Breast epithelium (tissue), 4 donors: ENCODE results near the gene ERICH2. TPM values are rescaled to one million over a fixed set of nuclear protein-coding genes. Genes with fewer than 3 reads are reported as not detected.
A peak's percentile ranks its signal among the peaks of the same experiment; 100 is the strongest.

Experiments used
- DNase-seq, 2 donors: peaks; one replicate each; pipeline ENCODE4 v3.0.0-alpha.2; 2019; ENCODE audit warnings: low spot score in 2 of 2
- H3K27ac ChIP-seq, 2 donors: fragments of 200-600 bp; sonication (generic) in 1 of 2; one replicate each; pipeline ENCODE4 v1.5.1; 2016 to 2019; ENCODE audit warnings: mild to moderate bottlenecking in 1 of 2
- H3K27me3 ChIP-seq, 2 donors: fragments of 200-600 bp; sonication (generic) in 1 of 2; one replicate each; pipeline versions ENCODE4 v1.5.1 to v1.6.0; 2017 to 2019; ENCODE audit warnings: control low read depth in 1 of 2, mild to moderate bottlenecking in 1 of 2
- H3K36me3 ChIP-seq: fragments of 200-600 bp; one replicate; pipeline ENCODE4 v1.5.1; 2019
- H3K4me1 ChIP-seq, 2 donors: fragments of 200-600 bp; sonication (generic); one replicate each; pipeline ENCODE4 v1.5.1; 2016 to 2019; ENCODE audit warnings: control low read depth in 1 of 2
- H3K4me3 ChIP-seq, 3 donors: fragments of 200-600 bp; sonication (generic); 1 replicate in 2 of 3; 2 replicates in 1 of 3; pipeline ENCODE4 v1.5.1; 2016 to 2019; ENCODE audit warnings: mild to moderate bottlenecking in 3 of 3, moderate library complexity in 2 of 3
- H3K9me3 ChIP-seq, 2 donors: fragments of 200-600 bp; sonication (generic) in 1 of 2; one replicate each; pipeline ENCODE4 v1.5.1; 2016 to 2019; ENCODE audit warnings: control low read depth in 1 of 2
- CTCF ChIP-seq, 3 donors: fragments of 450-650 bp; IDR thresholded peaks; one replicate each; pipeline ENCODE4 v1.5.1; 2016 to 2017; ENCODE audit warnings: antibody characterized with exemption in 3 of 3, mild to moderate bottlenecking in 3 of 3, moderate library complexity in 3 of 3
- POLR2A ChIP-seq: fragments of 450-650 bp; IDR thresholded peaks from one replicate; pipeline ENCODE4 v1.6.1; 2016; ENCODE audit warnings: antibody characterized with exemption, mild to moderate bottlenecking, moderate library complexity
- POLR2AphosphoS5 ChIP-seq, 3 donors: sonication (generic); formaldehyde crosslinking; IDR thresholded peaks; one replicate each; pipeline ENCODE4 v1.6.1; 2017; ENCODE audit warnings: antibody characterized with exemption in 3 of 3
- intact Hi-C: fragments of 100-400 bp; cut with DNase I; formaldehyde crosslinking; loops from one replicate; pipeline ENCODE4 v1.15.1; 2023; ENCODE audit warnings: low total_unique reads
- total RNA-seq, 3 donors: library from RNA; depleted of rRNA; stranded (reverse); fragments of >200 nt; gene quantifications; one replicate each; pipeline ENCODE4 v1.1.0, GENCODE V29; 2016

ERICH2 gene
- total RNA-seq, 3 donors from 2014 or later = 0.80 TPM; not detected in 2

GRCh38 chr2:170814533-170815230, 44.5 kb downstream of the ERICH2 start:
- Histone ChIP-seq H3K36me3 (no peaks in the 10 kb centered on the region), H3K4me1 (peaks cover 5 to 13% of the 10 kb centered on the region in 2 donors), H3K27me3 (peaks cover 10 to 69% of the 10 kb centered on the region in 2 donors), H3K4me3 (no peak overlapping the region), H3K9me3 (no peaks in the 10 kb centered on the region), H3K27ac (no peak overlapping the region)
- no peak for DNase-seq
- TF ChIP-seq POLR2AphosphoS5 (IDR thresholded peaks at IDR 0.05) (no peak), POLR2A (no peak), CTCF (IDR thresholded peaks at IDR 0.05) (no peak)
- intact Hi-C loops = no loop called here

- H3K4me3 ChIP-seq = peak overlapping the region in 2 of 3 donors; percentile 45 to 76
- TF ChIP-seq POLR2AphosphoS5 (IDR thresholded peaks at IDR 0.05) = no peak
- TF ChIP-seq POLR2A = no peak
- no peak for TF ChIP-seq CTCF (IDR thresholded peaks at IDR 0.05)
- H3K9me3 ChIP-seq = no peaks in the 10 kb centered on the region
- peaks cover 5 to 14% of the 10 kb centered on the region in 2 donors for H3K4me1 ChIP-seq
- no peak for DNase-seq
- H3K36me3 ChIP-seq = no peaks in the 10 kb centered on the region
- intact Hi-C loops = no loop called here
- peaks cover 10 to 76% of the 10 kb centered on the region in 2 donors for H3K27me3 ChIP-seq
- no peak overlapping the region for H3K27ac ChIP-seq
These were observed 45.1 kb downstream of the ERICH2 start for GRCh38 chr2:170815311-170815710.

GRCh38 chr2:170815746-170816503, 45.7 kb downstream of the ERICH2 start:
- TF ChIP-seq POLR2AphosphoS5 (IDR thresholded peaks at IDR 0.05) (no peak), CTCF (IDR thresholded peaks at IDR 0.05) (peak; percentile 53 to 84 (median 75)), POLR2A (no peak)
- DNase-seq = no peak

GRCh38 chr2:170816504-170817092, 46.4 kb downstream of the ERICH2 start, which contains the start of gene GAD1:
Gene GAD1, plus strand, starts transcription at chr2:170816887. Its CDS starts 1,705 bp downstream, at chr2:170818592.
- Histone ChIP-seq H3K4me3 (peak within 1 kb of the TSS; percentile 30 to 76 (median 45)), H3K27me3 (peaks cover 17 to 89% of the 10 kb centered on the region in 2 donors), H3K27ac (no peak within 1 kb of the TSS), H3K9me3 (no peaks in the 10 kb centered on the region), H3K36me3 (no peaks in the 10 kb centered on the region), H3K4me1 (peaks cover 7 to 19% of the 10 kb centered on the region in 2 donors)
- no peak for DNase-seq
- intact Hi-C loops = no loop called here
- TF ChIP-seq POLR2AphosphoS5 (IDR thresholded peaks at IDR 0.05) = no peak

More at GRCh38 chr2:170815746-170816503, 45.7 kb downstream of the ERICH2 start:
- Histone ChIP-seq H3K4me3 (peak overlapping the region; percentile 30 to 76 (median 45)), H3K9me3 (no peaks in the 10 kb centered on the region), H3K27me3 (peaks cover 10 to 82% of the 10 kb centered on the region in 2 donors), H3K36me3 (no peaks in the 10 kb centered on the region), H3K27ac (no peak overlapping the region), H3K4me1 (peaks cover 5 to 19% of the 10 kb centered on the region in 2 donors)
- intact Hi-C loops = no loop called here

- DNase-seq = no peak
- Histone ChIP-seq H3K9me3 (no peaks in the 10 kb centered on the region), H3K36me3 (no peaks in the 10 kb centered on the region), H3K27ac (no peak overlapping the region), H3K4me1 (peaks cover 11 to 19% of the 10 kb centered on the region in 2 donors), H3K27me3 (peaks cover 19 to 96% of the 10 kb centered on the region in 2 donors), H3K4me3 (peak overlapping the region; percentile 30 to 76 (median 45))
- intact Hi-C loops = no loop called here
- TF ChIP-seq POLR2AphosphoS5 (IDR thresholded peaks at IDR 0.05) = no peak
- TF ChIP-seq POLR2A = no peak
- no peak for TF ChIP-seq CTCF (IDR thresholded peaks at IDR 0.05)
These were observed 47.2 kb downstream of the ERICH2 start for GRCh38 chr2:170817093-170818035.
